Retina (tissue), 1 donor: ENCODE measurements around the gene MRPL49.

Experiments used
- DNase-seq: peaks from one replicate; pipeline ENCODE4 v3.0.0-alpha.2; 2016

The MRPL49 gene

GRCh38 chr11:65121865-65122696, at the start of gene MRPL49, which contains the start of gene FAU:
Gene MRPL49, plus strand, starts transcription at chr11:65122321. Its CDS starts 26 bp downstream, at chr11:65122347.
Gene FAU, minus strand, starts transcription at chr11:65122134. Its CDS starts 321 bp downstream, at chr11:65121813.
- peak; percentile 96 for DNase-seq

- no peak for DNase-seq
Measured at GRCh38 chr11:65072631-65072966, 49.5 kb upstream of the MRPL49 start.

- DNase-seq = no peak
Measured at GRCh38 chr11:65077451-65077850, 44.7 kb upstream of the MRPL49 start.

- no peak for DNase-seq
Measured at GRCh38 chr11:65078151-65078550, 44.0 kb upstream of the MRPL49 start.

GRCh38 chr11:65078786-65079342, 43.3 kb upstream of the MRPL49 start:
- DNase-seq = no peak

- DNase-seq = no peak
Measured at GRCh38 chr11:65083134-65083833, 38.8 kb upstream of the MRPL49 start.

- peak; percentile 98 for DNase-seq
Measured at GRCh38 chr11:65083834-65084597, 38.1 kb upstream of the MRPL49 start, which contains the start of the genes CDCA5 and ZFPL1. Gene CDCA5, minus strand, starts transcription at chr11:65084040. Its CDS starts 62 bp downstream, at chr11:65083978. Gene ZFPL1, plus strand, starts transcription at chr11:65084222. Its CDS starts 477 bp downstream, at chr11:65084699.

- DNase-seq = no peak
Measured at GRCh38 chr11:65084598-65085375, 37.3 kb upstream of the MRPL49 start.

GRCh38 chr11:65085446-65085845, 36.7 kb upstream of the MRPL49 start:
- DNase-seq = no peak

GRCh38 chr11:65086809-65087208, 35.3 kb upstream of the MRPL49 start:
- no peak for DNase-seq

GRCh38 chr11:65087216-65087615, 34.9 kb upstream of the MRPL49 start:
- DNase-seq = no peak

GRCh38 chr11:65087827-65088226, 34.3 kb upstream of the MRPL49 start:
- DNase-seq = no peak

GRCh38 chr11:65089621-65090020, 32.5 kb upstream of the MRPL49 start:
- no peak for DNase-seq

- no peak for DNase-seq
Measured at GRCh38 chr11:65090628-65091027, 31.5 kb upstream of the MRPL49 start.

- DNase-seq = no peak
Measured at GRCh38 chr11:65095427-65095826, 26.7 kb upstream of the MRPL49 start.

GRCh38 chr11:65095974-65096806, 25.9 kb upstream of the MRPL49 start, which contains the start of gene VPS51:
Gene VPS51, plus strand, starts transcription at chr11:65096214. Its CDS starts 37 bp downstream, at chr11:65096251.
- DNase-seq = peak; percentile 98

- no peak for DNase-seq
Measured at GRCh38 chr11:65096926-65097325, 25.2 kb upstream of the MRPL49 start.

- DNase-seq = no peak
Measured at GRCh38 chr11:65100674-65101350, 21.3 kb upstream of the MRPL49 start.

- no peak for DNase-seq
Measured at GRCh38 chr11:65102142-65103095, 19.7 kb upstream of the MRPL49 start.
